SK-N-MC (cell line): ENCODE results near the gene NUP214.
"Not testable (repeated sequence)": the region's sequence is repeated elsewhere in the genome, so short reads cannot be mapped to it uniquely, and the experiment has no call there.

Experiments used
- DNase-seq: peaks from one replicate; pipeline ENCODE4 v3.0.0-alpha.2; 2011; ENCODE audit warnings: low read depth, low spot score
- H3K27ac ChIP-seq: fragments of 200-600 bp; sonication (generic); 2 replicates; pipeline ENCODE4 v1.5.1; 2016; ENCODE audit warnings: mixed run types
- H3K36me3 ChIP-seq: fragments of 200-600 bp; sonication (generic); 2 replicates; pipeline ENCODE4 v1.6.1; 2017; ENCODE audit warnings: antibody characterized with exemption, low read length, mixed read lengths; ENCODE audit not compliant: insufficient read depth
- H3K4me3 ChIP-seq: fragments of 200-600 bp; sonication (generic); 2 replicates; pipeline ENCODE4 v1.5.1; 2016
- H3K9ac ChIP-seq: fragments of 200-600 bp; sonication (generic); 2 replicates; pipeline ENCODE4 v1.8.0; 2017; ENCODE audit warnings: mixed run types, mixed read lengths; ENCODE audit not compliant: insufficient read length
- H3K9me3 ChIP-seq: fragments of 200-600 bp; sonication (generic); 2 replicates; pipeline ENCODE4 v1.6.1; 2017; ENCODE audit warnings: low read depth, mild to moderate bottlenecking, antibody characterized with exemption, low read length, moderate library complexity, mixed read lengths
- EZH2 ChIP-seq: fragments of 200-600 bp; sonication (generic); IDR thresholded peaks from one replicate; pipeline ENCODE4 v1.6.1; 2017; ENCODE audit warnings: antibody characterized with exemption
- FOXP2 ChIP-seq: optimal IDR thresholded peaks from 2 replicates; pipeline ENCODE3; 2011; ENCODE audit warnings: mild to moderate bottlenecking, moderate library complexity; ENCODE audit not compliant: insufficient read depth; ENCODE audit errors: extremely low read length, control extremely low read depth
- POLR2AphosphoS5 ChIP-seq: IDR thresholded peaks from 2 replicates; pipeline ENCODE4 v1.6.1; 2012; ENCODE audit warnings: mild to moderate bottlenecking, low read depth, low read length, borderline replicate concordance

NUP214 gene

GRCh38 chr9:131094622-131095021, 30.8 kb upstream of the NUP214 start:
- H3K9ac ChIP-seq: no peak overlapping the region
- TF ChIP-seq POLR2AphosphoS5 (no peak), EZH2 (no peak), FOXP2 (no peak)
- no peak for DNase-seq
- H3K9me3 ChIP-seq: no peaks in the 10 kb centered on the region
- no peak overlapping the region for H3K4me3 ChIP-seq
- no peak overlapping the region for H3K27ac ChIP-seq
- H3K36me3 ChIP-seq: no peaks in the 10 kb centered on the region

GRCh38 chr9:131095666-131096268, 29.6 kb upstream of the NUP214 start:
- DNase-seq: no peak
- no peak overlapping the region for H3K27ac ChIP-seq
- H3K4me3 ChIP-seq: peak overlapping the region; percentile 76
- no peaks in the 10 kb centered on the region for H3K9me3 ChIP-seq
- TF ChIP-seq FOXP2 (no peak), EZH2 (no peak)
- H3K9ac ChIP-seq: no peak overlapping the region
- no peaks in the 10 kb centered on the region for H3K36me3 ChIP-seq

- H3K27ac ChIP-seq: no peak within 1 kb of the TSS
These were observed 28.9 kb upstream of the NUP214 start, which contains the start of gene AIF1L for GRCh38 chr9:131096269-131097125. AIF1L (plus strand) TSS chr9:131096531; CDS start chr9:131096630, 99 bp downstream.

GRCh38 chr9:131097126-131097947, 28.0 kb upstream of the NUP214 start:
- Histone ChIP-seq H3K9ac (no peak overlapping the region), H3K4me3 (peak overlapping the region; percentile 76), H3K9me3 (no peaks in the 10 kb centered on the region), H3K36me3 (no peaks in the 10 kb centered on the region), H3K27ac (no peak overlapping the region)
- DNase-seq: no peak
- no peak for TF ChIP-seq POLR2AphosphoS5
- TF ChIP-seq EZH2: peak; percentile 3
- TF ChIP-seq FOXP2: no peak

More at GRCh38 chr9:131096269-131097125, 28.9 kb upstream of the NUP214 start, which contains the start of gene AIF1L:
- Histone ChIP-seq H3K4me3 (peak within 1 kb of the TSS; percentile 76), H3K36me3 (no peaks in the 10 kb centered on the region), H3K9me3 (no peaks in the 10 kb centered on the region), H3K9ac (no peak within 1 kb of the TSS)
- TF ChIP-seq EZH2 (peak; percentile 63), POLR2AphosphoS5 (no peak), FOXP2 (no peak)
- no peak for DNase-seq

GRCh38 chr9:131097948-131098278, 27.5 kb upstream of the NUP214 start:
- TF ChIP-seq EZH2 (no peak), FOXP2 (no peak), POLR2AphosphoS5 (no peak)
- Histone ChIP-seq H3K9me3 (no peaks in the 10 kb centered on the region), H3K27ac (no peak overlapping the region), H3K9ac (no peak overlapping the region), H3K4me3 (no peak overlapping the region), H3K36me3 (no peaks in the 10 kb centered on the region)
- no peak for DNase-seq

- Histone ChIP-seq H3K36me3 (no peaks in the 10 kb centered on the region), H3K4me3 (no peak overlapping the region), H3K9ac (no peak overlapping the region), H3K9me3 (no peaks in the 10 kb centered on the region), H3K27ac (no peak overlapping the region)
- DNase-seq: no peak
- TF ChIP-seq EZH2: no peak
These were observed 26.8 kb upstream of the NUP214 start for GRCh38 chr9:131098391-131099101.

- H3K4me3 ChIP-seq: no peak overlapping the region
- H3K9me3 ChIP-seq: no peaks in the 10 kb centered on the region
- H3K36me3 ChIP-seq: no peaks in the 10 kb centered on the region
- no peak for TF ChIP-seq POLR2AphosphoS5
- TF ChIP-seq FOXP2: no peak
- TF ChIP-seq EZH2: no peak
- DNase-seq: no peak
- no peak overlapping the region for H3K27ac ChIP-seq
- no peak overlapping the region for H3K9ac ChIP-seq
These were observed 26.2 kb upstream of the NUP214 start for GRCh38 chr9:131099102-131099606.

- H3K27ac ChIP-seq, H3K36me3 ChIP-seq, H3K9me3 ChIP-seq, H3K4me3 ChIP-seq, DNase-seq, H3K9ac ChIP-seq: not testable (repeated sequence)
These were observed 25.5 kb upstream of the NUP214 start for GRCh38 chr9:131099845-131100244.
